MCF 10A (cell line): Measurements from ENCODE around the gene MYO1D. TPM values are rescaled to one million over a fixed set of nuclear protein-coding genes. Genes with fewer than 3 reads are reported as not detected.
"Not testable (repeated sequence)": the region's sequence is repeated elsewhere in the genome, so short reads cannot be mapped to it uniquely, and the experiment has no call there.

Source experiments
- Bru-seq: library from RNA; stranded (reverse); fragments of 400-500 nt; gene quantifications from one replicate; lab custom pipeline; 2021; lab: Mats Ljungman, UMichigan
- BruChase-seq, 2 experiments: library from RNA; stranded (reverse); fragments of 400-500 nt; gene quantifications; one replicate each; lab custom pipeline; 2021; lab: Mats Ljungman, UMichigan
- BruUV-seq: library from RNA; stranded (reverse); fragments of 400-500 nt; replicated peaks from 2 replicates; lab custom pipeline; 2021; lab: Mats Ljungman, UMichigan
- CTCF ChIA-PET: fragments of 300-600 bp; sonication (Branson Sonifier 250); formaldehyde crosslinking; extraction: SDS; loops from one replicate; lab custom pipeline; 2021; ENCODE audit warnings: antibody characterized with exemption, inconsistent platforms; lab: Yijun Ruan, JAX
- POLR2A ChIA-PET: fragments of 300-600, 350-650 bp; sonication (Branson Sonifier 250); formaldehyde crosslinking; extraction: SDS; loops from one replicate; lab custom pipeline; 2020; ENCODE audit warnings: antibody characterized with exemption, inconsistent platforms; lab: Yijun Ruan, JAX
- DNase-seq: peaks from one replicate; pipeline ENCODE4 v3.0.0-alpha.2; 2018; ENCODE audit not compliant: unreplicated experiment
- H3K27ac Mint-ChIP-seq: one replicate; pipeline ENCODE4 v1.8.0; 2022; ENCODE audit warnings: mild to moderate bottlenecking, low read depth, mixed read lengths; ENCODE audit not compliant: unreplicated experiment
- H3K27me3 Mint-ChIP-seq: one replicate; pipeline ENCODE4 v1.8.0; 2022; ENCODE audit warnings: mixed read lengths; ENCODE audit not compliant: insufficient read depth, unreplicated experiment
- H3K36me3 Mint-ChIP-seq: one replicate; pipeline ENCODE4 v1.8.0; 2022; ENCODE audit warnings: mild to moderate bottlenecking, moderate library complexity, mixed read lengths; ENCODE audit not compliant: insufficient read depth, unreplicated experiment
- H3K4me1 Mint-ChIP-seq: one replicate; pipeline ENCODE4 v1.8.0; 2022; ENCODE audit warnings: mixed read lengths; ENCODE audit not compliant: insufficient read depth, unreplicated experiment
- H3K4me3 Mint-ChIP-seq: one replicate; pipeline ENCODE4 v1.8.0; 2022; ENCODE audit warnings: mild to moderate bottlenecking, moderate library complexity, mixed read lengths; ENCODE audit not compliant: unreplicated experiment
- H3K9me3 Mint-ChIP-seq: one replicate; pipeline ENCODE4 v1.8.0; 2022; ENCODE audit warnings: mixed read lengths; ENCODE audit not compliant: unreplicated experiment
- CTCF ChIP-seq: fragments of 200-600 bp; IDR thresholded peaks from one replicate; pipeline ENCODE4 v1.8.0; 2022; ENCODE audit warnings: antibody characterized with exemption, mild to moderate bottlenecking; ENCODE audit not compliant: unreplicated experiment
- intact Hi-C: fragments of 100-400 bp; cut with micrococcal nuclease; formaldehyde crosslinking; loops from 2 replicates; pipeline ENCODE4 v1.14.1; 2022
- long read RNA-seq: library from polyadenylated mRNA; stranded (forward); transcript quantifications from one replicate; pipeline ENCODE4 v2.0.0, GENCODE V29; 2022
- total RNA-seq: library from RNA; stranded (reverse); gene quantifications from 2 replicates; pipeline ENCODE4 v1.2.3, GENCODE V29; 2022

Gene MYO1D
- total RNA-seq (20.7 and 30.5 TPM in 2 replicates), Bru-seq, nascent RNA (percentile 60 among the genes with signal in this experiment), BruChase-seq, experiment 1, labeled RNA remaining after a 6-hour chase (percentile 48 among the genes with signal in this experiment), BruChase-seq, experiment 2, labeled RNA remaining after a 2-hour chase (percentile 53 among the genes with signal in this experiment)
- long read RNA-seq, full-length matches to known transcripts, result 36 of 54 reads
- long read RNA-seq, partial matches to known transcripts, result 4 of 54 reads
- long read RNA-seq, other reads (novel, unspliced or antisense), result 14 of 54 reads

- Mint-ChIP-seq H3K4me1 (peaks cover 20% of the 10 kb centered on the region), H3K9me3 (no peaks in the 10 kb centered on the region), H3K27ac (peak within 1 kb of the TSS; percentile 57), H3K4me3 (peak within 1 kb of the TSS; percentile 77), H3K27me3 (no peaks in the 10 kb centered on the region), H3K36me3 (no peaks in the 10 kb centered on the region)
- BruUV-seq, result no TSS peak
- POLR2A ChIA-PET, result interaction anchor here (0.6 to 4.9 kb wide), 26 partner anchors 9 to 432 kb away, joined by 3 to 78 read pairs (median 5); partner anchors contain the start of genes CDK5R1 and PSMD11
- peak; percentile 52 for TF ChIP-seq CTCF
- peak; percentile 70 for DNase-seq
- CTCF ChIA-PET, result interaction anchor here (0.5 to 4.8 kb wide), 52 partner anchors 9 to 1019 kb away, joined by 3 to 213 read pairs (median 5); a partner anchor contains a TSS
- intact Hi-C loops, result loop anchor here (1.0 to 10.0 kb wide), 5 partner anchors 36 to 874 kb away; partner anchors contain the start of gene SPACA3
These were observed at the start of gene MYO1D for GRCh38 chr17:32876417-32877163. Gene MYO1D (minus strand): TSS chr17:32877124. CDS start chr17:32876872, 252 bp downstream.

GRCh38 chr17:32926183-32926582 is 49.3 kb upstream of the MYO1D start:
- ChIA-PET POLR2A (no interaction called here), CTCF (interaction anchor here (0.6 kb wide), 1 partner anchor 72 kb away, joined by 3 read pairs; no protein-coding TSS in a partner anchor)
- no peaks in the 10 kb centered on the region for H3K27me3 Mint-ChIP-seq
- TF ChIP-seq CTCF, result no peak
- intact Hi-C loops, result no loop called here
- no TSS peak for BruUV-seq
- no peaks in the 10 kb centered on the region for H3K36me3 Mint-ChIP-seq
- no peak for DNase-seq
- no peaks in the 10 kb centered on the region for H3K4me1 Mint-ChIP-seq
- no peak overlapping the region for H3K27ac Mint-ChIP-seq
- no peaks in the 10 kb centered on the region for H3K9me3 Mint-ChIP-seq
- H3K4me3 Mint-ChIP-seq, result no peak overlapping the region

GRCh38 chr17:32923905-32924304 is 47.0 kb upstream of the MYO1D start:
- H3K36me3 Mint-ChIP-seq, H3K4me3 Mint-ChIP-seq, H3K4me1 Mint-ChIP-seq, BruUV-seq, H3K27ac Mint-ChIP-seq, intact Hi-C loops, DNase-seq, H3K9me3 Mint-ChIP-seq, H3K27me3 Mint-ChIP-seq, POLR2A ChIA-PET: not testable (repeated sequence)
- CTCF ChIA-PET, result interaction anchor here (1.2 kb wide), 1 partner anchor 14 kb away, joined by 7 read pairs; no protein-coding TSS in a partner anchor

GRCh38 chr17:32921017-32921416 is 44.1 kb upstream of the MYO1D start:
- no peak overlapping the region for H3K4me3 Mint-ChIP-seq

More at GRCh38 chr17:32921017-32921416, 44.1 kb upstream of the MYO1D start:
- H3K9me3 Mint-ChIP-seq, result no peaks in the 10 kb centered on the region
- H3K36me3 Mint-ChIP-seq, result no peaks in the 10 kb centered on the region
- DNase-seq, result no peak
- H3K4me1 Mint-ChIP-seq, result no peaks in the 10 kb centered on the region
- TF ChIP-seq CTCF, result no peak
- no TSS peak for BruUV-seq
- ChIA-PET POLR2A (no interaction called here), CTCF (interaction anchor here (0.7 to 1.6 kb wide), 3 partner anchors 18 to 137 kb away, joined by 3 to 9 read pairs (median 3); no protein-coding TSS in a partner anchor)
- no peak overlapping the region for H3K27ac Mint-ChIP-seq
- H3K27me3 Mint-ChIP-seq, result no peaks in the 10 kb centered on the region
- intact Hi-C loops, result no loop called here
